Transverse colon (tissue), 4 donors: ENCODE measurements around the gene SH3BGR. TPM values are rescaled to one million over a fixed set of nuclear protein-coding genes. Genes with fewer than 3 reads are reported as not detected.
A peak's percentile ranks its signal among the peaks of the same experiment; 100 is the strongest.

Experiments used
- DNase-seq: peaks from one replicate; pipeline ENCODE4 v3.0.0-alpha.2; 2019
- H3K27ac ChIP-seq, 4 donors: fragments of 200-600 bp; sonication (generic); 2 replicates each; pipeline ENCODE4 v1.5.1; 2016 to 2018; ENCODE audit warnings: inconsistent platforms in 4 of 4
- H3K27me3 ChIP-seq: fragments of 200-600 bp; sonication (generic); 2 replicates; pipeline ENCODE4 v1.5.1; 2017; ENCODE audit warnings: inconsistent platforms
- H3K36me3 ChIP-seq, 4 donors: fragments of 200-600 bp; sonication (generic); 2 replicates each; pipeline ENCODE4 v1.5.1; 2017 to 2019; ENCODE audit warnings: inconsistent platforms in 4 of 4
- H3K4me1 ChIP-seq, 4 donors: fragments of 200-600 bp; sonication (generic); 2 replicates each; pipeline ENCODE4 v1.5.1; 2017 to 2020; ENCODE audit warnings: inconsistent platforms in 4 of 4
- H3K4me3 ChIP-seq, 4 donors: fragments of 200-600 bp; sonication (generic); 1 replicate in 1 of 4; 2 replicates in 3 of 4; pipeline versions ENCODE4 v1.5.1 to v1.6.1; 2017 to 2019; ENCODE audit warnings: inconsistent platforms in 4 of 4
- H3K9me3 ChIP-seq, 2 donors: fragments of 200-600 bp; sonication (generic); 2 replicates each; pipeline ENCODE4 v1.5.1; 2017 to 2019; ENCODE audit warnings: inconsistent platforms in 2 of 2
- CTCF ChIP-seq, 5 experiments: fragments of 200-600 bp in 3 of 5; fragments of 450-650 bp in 2 of 5; sonication (generic) in 3 of 5; IDR thresholded peaks; 1 replicate in 2 of 5; 2 replicates in 3 of 5; pipeline ENCODE4 v1.5.1; 2016 to 2017; ENCODE audit warnings: antibody characterized with exemption in 5 of 5, inconsistent platforms in 3 of 5, mild to moderate bottlenecking in 2 of 5, moderate library complexity in 1 of 5
- EP300 ChIP-seq: sonication (generic); formaldehyde crosslinking; IDR thresholded peaks from one replicate; pipeline ENCODE4 v1.6.1; 2017; ENCODE audit warnings: antibody characterized with exemption, low read depth
- POLR2A ChIP-seq: fragments of 450-650 bp; IDR thresholded peaks from one replicate; pipeline ENCODE4 v1.6.1; 2016; ENCODE audit warnings: antibody characterized with exemption, mild to moderate bottlenecking, moderate library complexity
- POLR2AphosphoS5 ChIP-seq, 3 donors: sonication (generic); formaldehyde crosslinking; IDR thresholded peaks; one replicate each; pipeline ENCODE4 v1.6.1; 2016; ENCODE audit warnings: antibody characterized with exemption in 3 of 3
- WGBS, 2 donors: methylation state at CpG; one replicate each; pipeline ENCODE4 v1.1.5; 2018; ENCODE audit warnings: low coverage in 1 of 2; 5-methylcytosine and 5-hydroxymethylcytosine counted together
- in situ Hi-C, 4 donors: fragments of 200-750 bp; cut with MboI; loops; one replicate each; pipeline versions ENCODE4 v1.15.0 to v1.15.1; 2017; ENCODE audit warnings: low sequenced_read_pairs in 3 of 4, low pct_ligation_motif_present in 1 of 4, low pct_unique_long_range_greater_than_20kb in 1 of 4
- intact Hi-C: fragments of 100-400 bp; cut with DNase I; formaldehyde crosslinking; loops from one replicate; pipeline ENCODE4 v1.15.1; 2023; ENCODE audit warnings: low total_unique reads
- total RNA-seq, 4 donors: library from RNA; depleted of rRNA; stranded (reverse); fragments of >200 nt; gene quantifications; one replicate each; pipeline ENCODE4 v1.1.0, GENCODE V29; 2016

SH3BGR gene
- total RNA-seq, 4 donors from 2014 or later, result 3.7 to 15.7 (median 7.9) TPM

GRCh38 chr21:39434950-39435349 is 16.8 kb upstream of the SH3BGR start:
- no peaks in the 10 kb centered on the region for H3K27me3 ChIP-seq
- WGBS, 2 donors, result 64 to 67% methylated on average over 4 of the region's 4 CpGs
- no peak for DNase-seq
- H3K4me3 ChIP-seq, result no peak overlapping the region
- intact Hi-C loops, result no loop called here
- no peak for TF ChIP-seq POLR2A
- TF ChIP-seq CTCF (IDR thresholded peaks at IDR 0.05), result no peak
- no peak for TF ChIP-seq EP300
- TF ChIP-seq POLR2AphosphoS5 (IDR thresholded peaks at IDR 0.05), result no peak
- in situ Hi-C loops, result no loop called here
- no peak overlapping the region for H3K27ac ChIP-seq
- H3K9me3 ChIP-seq, result no peaks in the 10 kb centered on the region
- H3K4me1 ChIP-seq, result no peaks in the 10 kb centered on the region
- H3K36me3 ChIP-seq, result no peaks in the 10 kb centered on the region

GRCh38 chr21:39439232-39439631 is 12.5 kb upstream of the SH3BGR start:
- Histone ChIP-seq H3K4me3 (no peak overlapping the region), H3K27me3 (no peaks in the 10 kb centered on the region), H3K9me3 (no peaks in the 10 kb centered on the region), H3K36me3 (no peaks in the 10 kb centered on the region), H3K4me1 (peaks cover 0 to under 1% (median 0%) of the 10 kb centered on the region in 4 donors), H3K27ac (no peak overlapping the region)
- in situ Hi-C loops (no loop called here), intact Hi-C loops (no loop called here)
- DNase-seq, result no peak
- TF ChIP-seq POLR2A, result no peak
- TF ChIP-seq CTCF (IDR thresholded peaks at IDR 0.05), result no peak
- TF ChIP-seq EP300, result no peak
- no peak for TF ChIP-seq POLR2AphosphoS5 (IDR thresholded peaks at IDR 0.05)
- 25 to 52% methylated on average over 1 of the region's 1 CpG for WGBS, 2 donors

- intact Hi-C loops, result no loop called here
- Histone ChIP-seq H3K36me3 (no peaks in the 10 kb centered on the region), H3K4me3 (no peak overlapping the region), H3K9me3 (no peaks in the 10 kb centered on the region), H3K27me3 (no peaks in the 10 kb centered on the region), H3K27ac (no peak overlapping the region), H3K4me1 (peaks cover 0 to 13% (median 8%) of the 10 kb centered on the region in 4 donors)
- DNase-seq, result no peak
- TF ChIP-seq EP300, result no peak
- TF ChIP-seq CTCF (IDR thresholded peaks at IDR 0.05), result peak; percentile 52 to 65 (median 59)
- TF ChIP-seq POLR2AphosphoS5 (IDR thresholded peaks at IDR 0.05), result no peak
- WGBS, 2 donors, result 44 to 51% methylated on average over 11 to 13 of the region's 13 CpGs
- in situ Hi-C loops, result no loop called here
These were observed 10.0 kb upstream of the SH3BGR start for GRCh38 chr21:39441502-39442475.

- 10 to 13% methylated on average over 8 to 14 of the region's 15 CpGs for WGBS, 2 donors
These were observed 7.2 kb upstream of the SH3BGR start for GRCh38 chr21:39444421-39445180.

More at GRCh38 chr21:39444421-39445180, 7.2 kb upstream of the SH3BGR start:
- intact Hi-C loops (no loop called here), in situ Hi-C loops (no loop called here)
- Histone ChIP-seq H3K36me3 (no peaks in the 10 kb centered on the region), H3K27ac (peak overlapping the region; percentile 83 to 93 (median 91)), H3K27me3 (no peaks in the 10 kb centered on the region), H3K4me1 (peaks cover 0 to 13% (median 8%) of the 10 kb centered on the region in 4 donors), H3K4me3 (peak overlapping the region in 3 of 4 donors; percentile 60 to 97 (median 91)), H3K9me3 (no peaks in the 10 kb centered on the region)
- no peak for TF ChIP-seq POLR2AphosphoS5 (IDR thresholded peaks at IDR 0.05)
- no peak for TF ChIP-seq POLR2A
- no peak for TF ChIP-seq CTCF (IDR thresholded peaks at IDR 0.05)
- no peak for TF ChIP-seq EP300
- DNase-seq, result no peak
